Measurements from ENCODE around the gene FNDC3B. TPM values are rescaled to one million over a fixed set of nuclear protein-coding genes. Genes with fewer than 3 reads are reported as not detected.

FNDC3B gene
- total RNA-seq, 4 donors from 2014 or later: 131 to 179 (median 170) TPM

GRCh38 chr3:172132159-172132586, 92.8 kb downstream of the FNDC3B start:
- TF ChIP-seq, protein P1, sequence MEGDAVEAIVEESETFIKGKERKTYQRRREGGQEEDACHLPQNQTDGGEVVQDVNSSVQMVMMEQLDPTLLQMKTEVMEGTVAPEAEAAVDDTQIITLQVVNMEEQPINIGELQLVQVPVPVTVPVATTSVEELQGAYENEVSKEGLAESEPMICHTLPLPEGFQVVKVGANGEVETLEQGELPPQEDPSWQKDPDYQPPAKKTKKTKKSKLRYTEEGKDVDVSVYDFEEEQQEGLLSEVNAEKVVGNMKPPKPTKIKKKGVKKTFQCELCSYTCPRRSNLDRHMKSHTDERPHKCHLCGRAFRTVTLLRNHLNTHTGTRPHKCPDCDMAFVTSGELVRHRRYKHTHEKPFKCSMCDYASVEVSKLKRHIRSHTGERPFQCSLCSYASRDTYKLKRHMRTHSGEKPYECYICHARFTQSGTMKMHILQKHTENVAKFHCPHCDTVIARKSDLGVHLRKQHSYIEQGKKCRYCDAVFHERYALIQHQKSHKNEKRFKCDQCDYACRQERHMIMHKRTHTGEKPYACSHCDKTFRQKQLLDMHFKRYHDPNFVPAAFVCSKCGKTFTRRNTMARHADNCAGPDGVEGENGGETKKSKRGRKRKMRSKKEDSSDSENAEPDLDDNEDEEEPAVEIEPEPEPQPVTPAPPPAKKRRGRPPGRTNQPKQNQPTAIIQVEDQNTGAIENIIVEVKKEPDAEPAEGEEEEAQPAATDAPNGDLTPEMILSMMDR (IDR thresholded peaks at IDR 0.05; ENCODE audit: low read depth): no peak

- TF ChIP-seq, protein P1 (IDR thresholded peaks at IDR 0.05; ENCODE audit: low read depth): no peak
These were observed 93.4 kb downstream of the FNDC3B start for GRCh38 chr3:172132721-172133311.

- TF ChIP-seq, protein P1 (IDR thresholded peaks at IDR 0.05; ENCODE audit: low read depth): no peak
These were observed 94.5 kb downstream of the FNDC3B start for GRCh38 chr3:172133838-172134237.

DNA sequence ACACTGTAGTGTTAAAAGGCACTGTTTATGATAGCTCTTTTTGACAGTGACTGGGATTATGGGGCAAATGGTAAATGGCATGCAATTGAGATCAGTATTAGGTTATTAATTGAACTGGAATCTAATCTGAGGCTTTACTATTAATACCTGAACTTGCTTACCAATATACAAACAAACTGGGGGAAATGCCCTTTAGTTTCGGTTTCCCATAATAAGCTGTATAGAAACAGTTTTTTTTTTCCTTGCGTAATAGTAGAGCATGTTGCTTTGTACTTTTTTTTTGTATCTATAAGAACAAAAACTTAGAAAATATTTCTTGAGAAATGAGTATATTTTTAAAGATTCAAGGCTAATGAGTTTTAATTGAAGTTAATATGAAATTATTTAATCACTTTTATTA, 95.0 kb downstream of the FNDC3B start:
- TF ChIP-seq, protein P1 (IDR thresholded peaks at IDR 0.05; ENCODE audit: low read depth): no peak

- TF ChIP-seq, protein P1 (IDR thresholded peaks at IDR 0.05; ENCODE audit: low read depth): no peak
These were observed 95.8 kb downstream of the FNDC3B start for GRCh38 chr3:172135185-172135584.

DNA sequence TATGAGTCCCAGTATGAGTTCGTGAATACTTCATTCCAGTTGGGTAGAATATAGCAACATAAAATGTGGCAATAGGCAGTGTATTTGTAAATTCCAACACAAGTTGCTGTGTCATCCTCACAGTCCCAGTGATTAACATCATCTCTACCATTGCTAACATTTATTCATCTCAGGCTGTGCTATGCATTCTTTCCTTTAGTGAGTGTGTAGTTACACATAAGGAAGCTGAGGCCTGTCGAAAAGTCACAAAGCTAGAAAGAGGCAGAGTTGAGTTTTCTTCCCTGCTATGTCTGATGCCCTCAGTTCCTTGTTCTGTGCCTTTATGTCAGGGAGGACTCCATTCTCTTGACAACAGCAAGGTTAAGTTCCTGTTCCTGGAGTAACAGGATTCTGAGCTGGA, 96.4 kb downstream of the FNDC3B start:
- TF ChIP-seq, protein P1 (IDR thresholded peaks at IDR 0.05; ENCODE audit: low read depth): no peak

GRCh38 chr3:172136330-172136729, 97.0 kb downstream of the FNDC3B start:
- TF ChIP-seq, protein P1 (IDR thresholded peaks at IDR 0.05; ENCODE audit: low read depth): no peak
